ENCODE results near the gene WDR76.

DNA sequence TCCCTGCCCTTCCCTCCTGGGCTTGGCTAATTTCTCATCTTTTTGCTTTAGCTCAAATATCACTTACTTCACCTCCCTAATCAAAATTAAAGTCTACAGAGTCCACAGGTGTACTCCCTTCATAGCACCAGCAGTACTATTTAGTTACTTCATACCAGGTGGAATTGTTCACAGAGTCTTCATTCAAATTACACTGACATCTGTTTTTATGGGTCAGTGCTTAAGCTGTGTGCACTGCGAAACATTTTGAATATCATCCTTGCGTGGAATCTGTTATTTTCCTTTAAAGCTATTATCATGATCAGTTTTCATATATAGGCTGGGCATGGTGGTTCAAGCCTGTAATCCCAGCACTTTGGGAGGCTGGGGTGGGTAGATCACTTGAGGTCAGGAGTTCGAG, 37.4 kb upstream of the WDR76 start:
- TF ChIP-seq SUZ12 (IDR thresholded peaks at IDR 0.05; ENCODE audit: extremely low read depth, insufficient read depth, insufficient read length) (no peak), YY1 (IDR thresholded peaks at IDR 0.05; ENCODE audit: insufficient read depth, insufficient read length) (no peak), ZNF274 (IDR thresholded peaks at IDR 0.05; ENCODE audit: low read depth, low read length) (no peak)
